Measurements from ENCODE around the gene PTPRF.
A peak's percentile ranks its signal among the peaks of the same experiment; 100 is the strongest.

PTPRF gene

GRCh38 chr1:43536864-43537358 lies 6.2 kb downstream of the PTPRF start:
- ATAC-seq (ENCODE audit: low read depth) = no peak
- Histone ChIP-seq H3K27ac (ENCODE audit: poor library complexity, severe bottlenecking) (peak overlapping the region; percentile 82), H3K4me1 (ENCODE audit: insufficient read depth, poor library complexity, severe bottlenecking) (peaks cover 30% of the 10 kb centered on the region), H3K9me3 (ENCODE audit: severe bottlenecking) (no peaks in the 10 kb centered on the region), H3K4me3 (ENCODE audit: severe bottlenecking) (no peak overlapping the region), H3K27me3 (ENCODE audit: insufficient read depth, poor library complexity, severe bottlenecking) (no peaks in the 10 kb centered on the region), H3K36me3 (ENCODE audit: low read depth) (peaks cover 73% of the 10 kb centered on the region)
- peak; percentile 29 for DNase-seq (ENCODE audit: low spot score)
- TF ChIP-seq CTCF (IDR thresholded peaks at IDR 0.05; ENCODE audit: poor library complexity, severe bottlenecking) = no peak

GRCh38 chr1:43537423-43538142 lies 6.9 kb downstream of the PTPRF start:
- TF ChIP-seq CTCF (IDR thresholded peaks at IDR 0.05; ENCODE audit: poor library complexity, severe bottlenecking) = no peak
- H3K4me1 ChIP-seq (ENCODE audit: insufficient read depth, poor library complexity, severe bottlenecking) = peaks cover 30% of the 10 kb centered on the region
- peak; percentile 45 for DNase-seq (ENCODE audit: low spot score)
- H3K27me3 ChIP-seq (ENCODE audit: insufficient read depth, poor library complexity, severe bottlenecking) = no peaks in the 10 kb centered on the region
- H3K36me3 ChIP-seq (ENCODE audit: low read depth) = peaks cover 75% of the 10 kb centered on the region
- H3K4me3 ChIP-seq (ENCODE audit: severe bottlenecking) = no peak overlapping the region
- H3K27ac ChIP-seq (ENCODE audit: poor library complexity, severe bottlenecking) = peak overlapping the region; percentile 82
- H3K9me3 ChIP-seq (ENCODE audit: severe bottlenecking) = no peaks in the 10 kb centered on the region
- ATAC-seq (ENCODE audit: low read depth) = peak; percentile 44

DNA sequence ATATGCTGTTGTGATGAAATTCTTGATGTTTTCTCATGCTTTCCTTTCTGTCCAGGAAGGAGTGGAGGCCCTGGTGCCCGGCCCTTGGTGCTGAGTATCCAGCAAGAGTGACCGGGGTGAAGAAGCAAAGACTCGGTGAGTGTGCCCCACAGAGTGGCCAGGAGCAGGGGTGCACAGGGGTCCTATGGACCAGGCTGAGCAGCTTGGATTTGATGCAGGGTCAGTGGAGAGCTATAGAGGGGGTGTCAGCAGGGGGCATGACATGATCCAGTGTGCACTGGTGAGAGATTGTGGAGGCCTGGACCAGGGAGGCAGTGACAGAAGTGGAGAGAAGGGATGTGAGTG lies 7.4 kb downstream of the PTPRF start:
- DNase-seq (ENCODE audit: low spot score) (peak; percentile 28), ATAC-seq (ENCODE audit: low read depth) (no peak)
- Histone ChIP-seq H3K36me3 (ENCODE audit: low read depth) (peaks cover 75% of the 10 kb centered on the region), H3K27me3 (ENCODE audit: insufficient read depth, poor library complexity, severe bottlenecking) (no peaks in the 10 kb centered on the region), H3K4me3 (ENCODE audit: severe bottlenecking) (no peak overlapping the region), H3K4me1 (ENCODE audit: insufficient read depth, poor library complexity, severe bottlenecking) (peaks cover 25% of the 10 kb centered on the region), H3K27ac (ENCODE audit: poor library complexity, severe bottlenecking) (peak overlapping the region; percentile 82), H3K9me3 (ENCODE audit: severe bottlenecking) (no peaks in the 10 kb centered on the region)
- no peak for TF ChIP-seq CTCF (IDR thresholded peaks at IDR 0.05; ENCODE audit: poor library complexity, severe bottlenecking)

DNA sequence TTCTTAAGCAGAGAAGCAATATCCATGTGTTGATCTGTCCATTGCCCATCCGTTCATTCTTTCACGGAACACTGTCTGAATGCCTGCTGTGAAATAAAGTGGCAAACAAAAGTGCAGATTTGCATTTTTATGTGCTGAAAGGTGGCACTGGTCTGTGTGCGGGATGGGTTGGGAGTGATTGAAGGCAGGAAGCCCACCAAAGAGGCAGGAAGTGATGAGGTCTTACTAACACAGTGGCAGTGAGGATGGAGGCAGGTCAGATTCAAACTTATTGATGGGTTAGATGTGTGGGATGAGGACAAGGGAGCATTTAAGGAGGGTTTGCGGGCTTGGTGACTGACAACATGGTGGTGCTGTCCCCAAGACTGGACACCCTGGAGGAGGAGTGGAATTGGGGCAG lies 8.3 kb downstream of the PTPRF start:
- ATAC-seq (ENCODE audit: low read depth) (no peak), DNase-seq (ENCODE audit: low spot score) (no peak)
- peak overlapping the region; percentile 82 for H3K27ac ChIP-seq (ENCODE audit: poor library complexity, severe bottlenecking)
- no peaks in the 10 kb centered on the region for H3K27me3 ChIP-seq (ENCODE audit: insufficient read depth, poor library complexity, severe bottlenecking)
- TF ChIP-seq CTCF (IDR thresholded peaks at IDR 0.05; ENCODE audit: poor library complexity, severe bottlenecking) = no peak
- peaks cover 78% of the 10 kb centered on the region for H3K36me3 ChIP-seq (ENCODE audit: low read depth)
- H3K9me3 ChIP-seq (ENCODE audit: severe bottlenecking) = no peaks in the 10 kb centered on the region
- no peak overlapping the region for H3K4me3 ChIP-seq (ENCODE audit: severe bottlenecking)
- H3K4me1 ChIP-seq (ENCODE audit: insufficient read depth, poor library complexity, severe bottlenecking) = peaks cover 18% of the 10 kb centered on the region

All from RWPE2 (cell line).